ENCODE measurements around the gene NT5DC3. TPM values are rescaled to one million over a fixed set of nuclear protein-coding genes. Genes with fewer than 3 reads are reported as not detected.

NT5DC3 gene
- total RNA-seq, 1 experiment from 2014 or later: 12.5 TPM

- DNase-seq (ENCODE audit: low spot score): no peak
- Mint-ChIP-seq H3K27ac (no peak overlapping the region), H3K27me3 (ENCODE audit: low read depth) (no peaks in the 10 kb centered on the region), H3K9me3 (no peaks in the 10 kb centered on the region), H3K4me3 (no peak overlapping the region), H3K4me1 (peaks cover 10% of the 10 kb centered on the region), H3K36me3 (peaks cover 6% of the 10 kb centered on the region)
- ChIA-PET POLR2A (no interaction called here), CTCF (no interaction called here)
- no peak for TF ChIP-seq FOXP1 (CRISPR knock-in tag; IDR thresholded peaks at IDR 0.05; ENCODE audit: borderline replicate concordance)
- no peak for TF ChIP-seq ZSCAN18 (CRISPR knock-in tag; IDR thresholded peaks at IDR 0.05)
- ATAC-seq: no peak
Measured at GRCh38 chr12:103807561-103808238, 33.3 kb downstream of the NT5DC3 start.

- TF ChIP-seq MAX (CRISPR knock-in tag; IDR thresholded peaks at IDR 0.05) (no peak), SMAD4 (CRISPR knock-in tag; IDR thresholded peaks at IDR 0.05) (no peak), ZNF263 (CRISPR knock-in tag; IDR thresholded peaks at IDR 0.05; ENCODE audit: low read depth) (no peak), TEAD4 (CRISPR knock-in tag; IDR thresholded peaks at IDR 0.05) (no peak)
- Mint-ChIP-seq H3K36me3 (peaks cover 10% of the 10 kb centered on the region), H3K27me3 (ENCODE audit: low read depth) (no peaks in the 10 kb centered on the region; the same call in 1 of the 2 replicates), H3K4me3 (no peak overlapping the region), H3K27ac (no peak overlapping the region), H3K4me1 (peaks cover 10% of the 10 kb centered on the region), H3K9me3 (no peaks in the 10 kb centered on the region)
- DNase-seq (ENCODE audit: low spot score) (no peak), ATAC-seq (no peak)
- ChIA-PET CTCF (no interaction called here), POLR2A (no interaction called here)
Measured at GRCh38 chr12:103806803-103807202, 34.2 kb downstream of the NT5DC3 start.

- CTCF ChIA-PET: no interaction called here
- Mint-ChIP-seq H3K9me3 (no peaks in the 10 kb centered on the region), H3K36me3 (peaks cover 7% of the 10 kb centered on the region), H3K27me3 (ENCODE audit: low read depth) (no peaks in the 10 kb centered on the region; the same call in 1 of the 2 replicates), H3K27ac (peak overlapping the region; percentile 60; the same call in 1 of the 2 replicates), H3K4me3 (no peak overlapping the region), H3K4me1 (peaks cover 10% of the 10 kb centered on the region)
- POLR2A ChIA-PET: interaction anchor here (0.7 kb wide), 1 partner anchor 97 kb away, joined by 3 read pairs; no protein-coding TSS in a partner anchor
- ATAC-seq (no peak), DNase-seq (ENCODE audit: low spot score) (no peak)
- TF ChIP-seq NR1H2 (CRISPR knock-in tag; IDR thresholded peaks at IDR 0.05) (no peak), MYBL2 (CRISPR knock-in tag; IDR thresholded peaks at IDR 0.05) (no peak), MXD4 (CRISPR knock-in tag; IDR thresholded peaks at IDR 0.05; ENCODE audit: borderline replicate concordance) (no peak), PREB (CRISPR knock-in tag; IDR thresholded peaks at IDR 0.05; ENCODE audit: borderline replicate concordance) (no peak), ZNF263 (CRISPR knock-in tag; IDR thresholded peaks at IDR 0.05; ENCODE audit: low read depth) (no peak), RELA (CRISPR knock-in tag; IDR thresholded peaks at IDR 0.05; ENCODE audit: borderline replicate concordance) (no peak), E2F4 (CRISPR knock-in tag; IDR thresholded peaks at IDR 0.05; ENCODE audit: borderline replicate concordance, low read depth) (no peak), FOXJ3 (CRISPR knock-in tag; IDR thresholded peaks at IDR 0.05; ENCODE audit: borderline replicate concordance) (no peak), ZNF219 (CRISPR knock-in tag; IDR thresholded peaks at IDR 0.05; ENCODE audit: borderline replicate concordance) (no peak), ZNF232 (CRISPR knock-in tag; IDR thresholded peaks at IDR 0.05) (no peak), ZBTB43 (CRISPR knock-in tag; IDR thresholded peaks at IDR 0.05) (no peak), ETV6 (CRISPR knock-in tag; IDR thresholded peaks at IDR 0.05) (no peak)
Measured at GRCh38 chr12:103805655-103806360, 35.2 kb downstream of the NT5DC3 start.

All from WTC11 (cell line).